Fibroblast of pulmonary artery (primary cell): Measurements from ENCODE around the gene GRID2.

Experiments
- DNase-seq: peaks from one replicate; pipeline ENCODE4 v3.0.0-alpha.2; 2010; ENCODE audit warnings: low read depth
- H3K4me3 ChIP-seq: replicated peaks from 2 replicates; pipeline ENCODE4 v1.5.1; 2011; ENCODE audit warnings: low read depth, mild to moderate bottlenecking, control low read depth, low read length, moderate library complexity
- CTCF ChIP-seq: IDR thresholded peaks from 2 replicates; pipeline ENCODE4 v1.5.1; 2011; ENCODE audit warnings: mild to moderate bottlenecking, control low read depth, low read length, inconsistent platforms; ENCODE audit errors: missing control alignments

GRID2 gene

GRCh38 chr4:93513851-93514250 lies 1210.1 kb downstream of the GRID2 start:
- TF ChIP-seq CTCF, result no peak
- no peak for DNase-seq
- no peak overlapping the region for H3K4me3 ChIP-seq

- TF ChIP-seq CTCF, result no peak
- H3K4me3 ChIP-seq, result no peak overlapping the region
These were observed 1211.4 kb downstream of the GRID2 start for GRCh38 chr4:93515208-93515607.

GRCh38 chr4:93529692-93530372 lies 1226.1 kb downstream of the GRID2 start:
- no peak for DNase-seq
- no peak overlapping the region for H3K4me3 ChIP-seq
- no peak for TF ChIP-seq CTCF

More at GRCh38 chr4:93515208-93515607, 1211.4 kb downstream of the GRID2 start:
- DNase-seq, result no peak

GRCh38 chr4:93532234-93532633 lies 1228.5 kb downstream of the GRID2 start:
- DNase-seq, result no peak
- no peak for TF ChIP-seq CTCF
- H3K4me3 ChIP-seq, result no peak overlapping the region

- H3K4me3 ChIP-seq, result no peak overlapping the region
- DNase-seq, result no peak
- TF ChIP-seq CTCF, result no peak
These were observed 1236.8 kb downstream of the GRID2 start for GRCh38 chr4:93540562-93540961.

- no peak for TF ChIP-seq CTCF
- H3K4me3 ChIP-seq, result no peak overlapping the region
- DNase-seq, result no peak
These were observed 1258.1 kb downstream of the GRID2 start for GRCh38 chr4:93561842-93562241.

GRCh38 chr4:93568758-93569157 lies 1265.0 kb downstream of the GRID2 start:
- DNase-seq, result no peak
- no peak overlapping the region for H3K4me3 ChIP-seq
- TF ChIP-seq CTCF, result no peak
